H9 (cell line): Measurements from ENCODE around the gene ARAP1. TPM values are rescaled to one million over a fixed set of nuclear protein-coding genes. Genes with fewer than 3 reads are reported as not detected.

Experiments
- DNase-seq: peaks from one replicate; pipeline ENCODE4 v3.0.0-alpha.2; 2017
- H2AFZ ChIP-seq: one replicate; pipeline ENCODE4 v1.6.1; 2013; ENCODE audit warnings: mild to moderate bottlenecking, low read length, control low read depth, moderate library complexity
- H2AK5ac ChIP-seq: 2 replicates; pipeline ENCODE4 v1.6.1; 2013; ENCODE audit warnings: low read length, control low read depth, mixed read lengths; ENCODE audit not compliant: insufficient read length
- H2BK120ac ChIP-seq: one replicate; pipeline ENCODE4 v1.6.1; 2013; ENCODE audit warnings: low read depth, mild to moderate bottlenecking, low read length, control low read depth, inconsistent platforms; ENCODE audit not compliant: poor library complexity, severe bottlenecking
- H2BK12ac ChIP-seq: 2 replicates; pipeline ENCODE4 v1.6.1; 2013; ENCODE audit warnings: low read length, control low read depth, mixed read lengths, low read depth; ENCODE audit not compliant: insufficient read length
- H2BK15ac ChIP-seq: 2 replicates; pipeline ENCODE4 v1.6.1; 2013; ENCODE audit warnings: low read depth, low read length, control low read depth
- H2BK20ac ChIP-seq: one replicate; pipeline ENCODE4 v1.6.1; 2013; ENCODE audit warnings: low read depth, mild to moderate bottlenecking, low read length, control low read depth, inconsistent platforms; ENCODE audit not compliant: poor library complexity, severe bottlenecking
- H2BK5ac ChIP-seq: 2 replicates; pipeline ENCODE4 v1.6.1; 2013; ENCODE audit warnings: low read length, control low read depth, mixed read lengths; ENCODE audit not compliant: insufficient read length
- H3K14ac ChIP-seq: 2 replicates; pipeline ENCODE4 v1.6.1; 2013; ENCODE audit warnings: low read length, control low read depth; ENCODE audit not compliant: insufficient read depth
- H3K18ac ChIP-seq: 2 replicates; pipeline ENCODE4 v1.6.1; 2013; ENCODE audit warnings: low read depth, mild to moderate bottlenecking, mixed read lengths, low read length, control low read depth; ENCODE audit not compliant: insufficient read length
- H3K23ac ChIP-seq: 2 replicates; pipeline ENCODE4 v1.6.1; 2013; ENCODE audit warnings: low read length, control low read depth, mixed read lengths, low read depth; ENCODE audit not compliant: insufficient read length
- H3K23me2 ChIP-seq: 2 replicates; pipeline ENCODE4 v1.6.1; 2013; ENCODE audit warnings: low read depth, mild to moderate bottlenecking, mixed read lengths, low read length, control low read depth; ENCODE audit not compliant: insufficient read length, poor library complexity, severe bottlenecking
- H3K27ac ChIP-seq: 2 replicates; pipeline ENCODE4 v1.5.1; 2013; ENCODE audit warnings: low read length, control low read depth, mixed read lengths, low read depth; ENCODE audit not compliant: insufficient read length
- H3K27me3 ChIP-seq: 2 replicates; pipeline ENCODE4 v1.6.1; 2013; ENCODE audit warnings: low read length, control low read depth, inconsistent platforms; ENCODE audit not compliant: insufficient read depth
- H3K4ac ChIP-seq: 2 replicates; pipeline ENCODE4 v1.6.1; 2013; ENCODE audit warnings: low read depth, mild to moderate bottlenecking, control low read depth, inconsistent platforms, low read length, moderate library complexity
- H3K4me1 ChIP-seq: 2 replicates; pipeline ENCODE4 v1.6.1; 2013; ENCODE audit warnings: low read length, control low read depth, inconsistent platforms; ENCODE audit not compliant: insufficient read depth
- H3K4me2 ChIP-seq: 2 replicates; pipeline ENCODE4 v1.6.1; 2013; ENCODE audit warnings: low read length, control low read depth, mixed read lengths; ENCODE audit not compliant: insufficient read length, insufficient read depth
- H3K56ac ChIP-seq: 2 replicates; pipeline ENCODE4 v1.6.1; 2013; ENCODE audit warnings: low read depth, mild to moderate bottlenecking, mixed read lengths, low read length, control low read depth; ENCODE audit not compliant: insufficient read length
- H3K79me1 ChIP-seq: 2 replicates; pipeline ENCODE4 v1.6.1; 2013; ENCODE audit warnings: low read depth, mild to moderate bottlenecking, moderate library complexity, low read length, control low read depth, inconsistent platforms; ENCODE audit not compliant: insufficient read depth, poor library complexity, severe bottlenecking
- H3K79me2 ChIP-seq: 2 replicates; pipeline ENCODE4 v1.6.1; 2013; ENCODE audit warnings: low read length, control low read depth, inconsistent platforms; ENCODE audit not compliant: insufficient read depth
- H3K9ac ChIP-seq: 2 replicates; pipeline ENCODE4 v1.6.1; 2013; ENCODE audit warnings: low read length, control low read depth, mixed read lengths; ENCODE audit not compliant: insufficient read length; ENCODE audit errors: extremely low read depth
- H3K9me3 ChIP-seq: one replicate; pipeline ENCODE4 v1.6.1; 2013; ENCODE audit warnings: low read depth, low read length, inconsistent platforms; ENCODE audit not compliant: control insufficient read depth
- H3T11ph ChIP-seq: one replicate; pipeline ENCODE4 v1.6.1; 2013; ENCODE audit warnings: mild to moderate bottlenecking, low read length, control low read depth, inconsistent platforms
- H4K20me1 ChIP-seq: one replicate; pipeline ENCODE4 v1.6.1; 2013; ENCODE audit not compliant: control insufficient read depth, insufficient read length, insufficient read depth
- H4K5ac ChIP-seq: 2 replicates; pipeline ENCODE4 v1.6.1; 2013; ENCODE audit warnings: low read depth, mild to moderate bottlenecking, mixed read lengths, low read length, control low read depth; ENCODE audit not compliant: insufficient read length
- H4K8ac ChIP-seq: replicated peaks from 2 replicates; pipeline ENCODE4 v1.6.1; 2013; ENCODE audit warnings: low read length, control low read depth, mixed read lengths, low read depth; ENCODE audit not compliant: insufficient read length
- H4K91ac ChIP-seq: 2 replicates; pipeline ENCODE4 v1.6.1; 2013; ENCODE audit warnings: low read depth, mild to moderate bottlenecking, moderate library complexity, mixed read lengths, low read length, control low read depth; ENCODE audit not compliant: insufficient read length
- H3K27ac Mint-ChIP-seq, 3 experiments: 2 replicates in 2 of 3; 3 replicates in 1 of 3; pipeline ENCODE4 v1.8.0; 2020 to 2021; ENCODE audit warnings: mixed read lengths in 3 of 3, mild to moderate bottlenecking in 1 of 3, moderate library complexity in 1 of 3
- H3K27me3 Mint-ChIP-seq: 2 replicates; pipeline ENCODE4 v1.8.0; 2021; ENCODE audit warnings: low read depth, mild to moderate bottlenecking, moderate library complexity, mixed read lengths
- H3K36me3 Mint-ChIP-seq, 3 experiments: 2 replicates in 2 of 3; 3 replicates in 1 of 3; pipeline ENCODE4 v1.8.0; 2020 to 2021; ENCODE audit warnings: low read depth in 3 of 3, mixed read lengths in 3 of 3; ENCODE audit not compliant: insufficient read depth in 1 of 3
- H3K4me1 Mint-ChIP-seq, 2 experiments: 2 replicates each; pipeline ENCODE4 v1.8.0; 2020; ENCODE audit warnings: mixed read lengths in 2 of 2
- H3K4me3 Mint-ChIP-seq, 2 experiments: 2 replicates in 1 of 2; 3 replicates in 1 of 2; pipeline ENCODE4 v1.8.0; 2020 to 2021; ENCODE audit warnings: mild to moderate bottlenecking in 2 of 2, mixed read lengths in 2 of 2, moderate library complexity in 1 of 2
- H3K9me3 Mint-ChIP-seq, 2 experiments: 2 replicates in 1 of 2; 3 replicates in 1 of 2; pipeline ENCODE4 v1.8.0; 2020; ENCODE audit warnings: mild to moderate bottlenecking in 2 of 2, mixed read lengths in 2 of 2, moderate library complexity in 1 of 2
- CTCF ChIP-seq: fragments of 200-600 bp; sonication (generic); conservative IDR thresholded peaks from 3 replicates; pipeline ENCODE4 v1.8.0; 2021; ENCODE audit warnings: antibody characterized with exemption, mild to moderate bottlenecking
- WGBS: extraction: QIAGEN DNeasy Blood & Tissue Kit; methylation state at CpG from one replicate; pipeline ENCODE4 v1.1.7; 2013; ENCODE audit warnings: missing lambda C conversion rate, low lambda C conversion rate, mixed read lengths; ENCODE audit not compliant: insufficient read length; ENCODE audit errors: extremely low coverage; 5-methylcytosine and 5-hydroxymethylcytosine counted together
- total RNA-seq: library from RNA; stranded (reverse); gene quantifications from 2 replicates; pipeline ENCODE4 v1.2.1, GENCODE V29; 2021

ARAP1 gene
- total RNA-seq, 1 experiment from 2014 or later = 59.4 TPM

- H3K4me3 Mint-ChIP-seq = no peak overlapping the region
- Histone ChIP-seq H2BK20ac (no peak overlapping the region), H4K91ac (no peak overlapping the region), H3K4ac (no peak overlapping the region), H2AK5ac (no peak overlapping the region), H3K4me1 (no peaks in the 10 kb centered on the region), H3T11ph (no peak overlapping the region), H4K5ac (no peak overlapping the region), H4K8ac (no peak overlapping the region), H3K9ac (no peak overlapping the region), H3K14ac (no peak overlapping the region), H2BK15ac (no peak overlapping the region), H3K27ac (no peak overlapping the region), H3K27me3 (no peaks in the 10 kb centered on the region), H2AFZ (no peak overlapping the region), H3K79me2 (no peaks in the 10 kb centered on the region; the same call in 1 of the 2 replicates), H3K23me2 (no peaks in the 10 kb centered on the region), H3K18ac (no peak overlapping the region), H3K23ac (no peak overlapping the region), H3K79me1 (peaks cover 4% of the 10 kb centered on the region), H4K20me1 (no peaks in the 10 kb centered on the region), H2BK5ac (no peak overlapping the region), H2BK120ac (no peak overlapping the region), H3K56ac (no peak overlapping the region), H2BK12ac (no peak overlapping the region), H3K4me2 (no peak overlapping the region), H3K9me3 (no peaks in the 10 kb centered on the region)
- H3K27ac Mint-ChIP-seq = peak overlapping the region in 1 of 3 experiments; percentile 91; a peak in 2 of 7 replicates
- H3K27me3 Mint-ChIP-seq = no peaks in the 10 kb centered on the region
- WGBS = no CpG with 5 or more reads among the region's 9 CpGs
- peaks cover 0 to 12% (median 6%) of the 10 kb centered on the region in 3 experiments; a peak in 3 of 7 replicates for H3K36me3 Mint-ChIP-seq
- TF ChIP-seq CTCF = no peak
- H3K4me1 Mint-ChIP-seq = peaks cover 13 to 26% of the 10 kb centered on the region in 2 experiments
- H3K9me3 Mint-ChIP-seq = no peaks in the 10 kb centered on the region
- DNase-seq = no peak
Measured at GRCh38 chr11:72718101-72718501, 34.1 kb downstream of the ARAP1 start.
